ENCODE data around the gene KCNH1.

The KCNH1 gene

GRCh38 chr1:210631399-210631798 lies 502.5 kb downstream of the KCNH1 start:
- Histone ChIP-seq H3K4me2 (ENCODE audit: low read length) (no peak overlapping the region), H3K9ac (ENCODE audit: low read length) (no peak overlapping the region), H3K27ac (ENCODE audit: low read depth, low read length) (no peak overlapping the region), H3K79me1 (ENCODE audit: low read length) (no peaks in the 10 kb centered on the region), H3K23ac (ENCODE audit: low read length) (no peak overlapping the region), H2BK15ac (replicated peaks; ENCODE audit: low read depth) (no peak overlapping the region), H2AK5ac (ENCODE audit: low read length) (no peak overlapping the region), H3K27me3 (ENCODE audit: insufficient read depth, low read length, poor library complexity) (no peaks in the 10 kb centered on the region), H3K4me3 (ENCODE audit: low read length) (no peak overlapping the region), H3K4me1 (ENCODE audit: control insufficient read depth, low read depth, low read length) (no peaks in the 10 kb centered on the region), H3K36me3 (ENCODE audit: control insufficient read depth, insufficient read depth, low read length) (no peaks in the 10 kb centered on the region), H3K18ac (ENCODE audit: low read length) (no peak overlapping the region), H4K5ac (ENCODE audit: low read length) (no peak overlapping the region), H3K56ac (ENCODE audit: low read length) (no peak overlapping the region), H2BK5ac (ENCODE audit: low read length) (no peak overlapping the region), H3K4ac (ENCODE audit: low read depth, low read length) (no peak overlapping the region), H4K8ac (ENCODE audit: low read depth, low read length) (no peak overlapping the region), H2BK120ac (ENCODE audit: low read depth, low read length) (no peak overlapping the region), H3K79me2 (ENCODE audit: control insufficient read depth, insufficient read depth, low read length) (no peaks in the 10 kb centered on the region)
- WGBS (ENCODE audit: extremely low coverage, insufficient coverage, low lambda C conversion rate), result no CpG with 5 or more reads among the region's 3 CpGs
- no peak for DNase-seq

- H3K79me2 ChIP-seq (ENCODE audit: control insufficient read depth, insufficient read depth, low read length), result no peaks in the 10 kb centered on the region
- H2BK5ac ChIP-seq (ENCODE audit: low read length), result no peak overlapping the region
- DNase-seq, result no peak
- no peak overlapping the region for H2BK15ac ChIP-seq (replicated peaks; ENCODE audit: low read depth)
- H2AK5ac ChIP-seq (ENCODE audit: low read length), result no peak overlapping the region
- no peak overlapping the region for H3K4me3 ChIP-seq (ENCODE audit: low read length)
- no peaks in the 10 kb centered on the region for H3K36me3 ChIP-seq (ENCODE audit: control insufficient read depth, insufficient read depth, low read length)
- H3K79me1 ChIP-seq (ENCODE audit: low read length), result no peaks in the 10 kb centered on the region
- no peak overlapping the region for H3K9ac ChIP-seq (ENCODE audit: low read length)
- no peak overlapping the region for H3K18ac ChIP-seq (ENCODE audit: low read length)
- H3K4me1 ChIP-seq (ENCODE audit: control insufficient read depth, low read depth, low read length), result no peaks in the 10 kb centered on the region
- H3K27ac ChIP-seq (ENCODE audit: low read depth, low read length), result no peak overlapping the region
- no peak overlapping the region for H2BK120ac ChIP-seq (ENCODE audit: low read depth, low read length)
- no CpG with 5 or more reads among the region's 2 CpGs for WGBS (ENCODE audit: extremely low coverage, insufficient coverage, low lambda C conversion rate)
- no peak overlapping the region for H3K4me2 ChIP-seq (ENCODE audit: low read length)
- no peak overlapping the region for H4K8ac ChIP-seq (ENCODE audit: low read depth, low read length)
- no peak overlapping the region for H3K4ac ChIP-seq (ENCODE audit: low read depth, low read length)
- H3K27me3 ChIP-seq (ENCODE audit: insufficient read depth, low read length, poor library complexity), result no peaks in the 10 kb centered on the region
- no peak overlapping the region for H3K56ac ChIP-seq (ENCODE audit: low read length)
- no peak overlapping the region for H4K5ac ChIP-seq (ENCODE audit: low read length)
- no peak overlapping the region for H3K23ac ChIP-seq (ENCODE audit: low read length)
Observed at GRCh38 chr1:210629276-210629675, 504.7 kb downstream of the KCNH1 start.

GRCh38 chr1:210627755-210628154 lies 506.2 kb downstream of the KCNH1 start:
- H3K36me3 ChIP-seq (ENCODE audit: control insufficient read depth, insufficient read depth, low read length), result no peaks in the 10 kb centered on the region
- H3K4me3 ChIP-seq (ENCODE audit: low read length), result no peak overlapping the region
- H4K5ac ChIP-seq (ENCODE audit: low read length), result no peak overlapping the region
- H3K27me3 ChIP-seq (ENCODE audit: insufficient read depth, low read length, poor library complexity), result no peaks in the 10 kb centered on the region
- no peak overlapping the region for H3K9ac ChIP-seq (ENCODE audit: low read length)
- no peaks in the 10 kb centered on the region for H3K79me2 ChIP-seq (ENCODE audit: control insufficient read depth, insufficient read depth, low read length)
- no peak overlapping the region for H3K23ac ChIP-seq (ENCODE audit: low read length)
- no peak overlapping the region for H2AK5ac ChIP-seq (ENCODE audit: low read length)
- H3K4me2 ChIP-seq (ENCODE audit: low read length), result no peak overlapping the region
- H3K56ac ChIP-seq (ENCODE audit: low read length), result no peak overlapping the region
- H2BK5ac ChIP-seq (ENCODE audit: low read length), result no peak overlapping the region
- no peak overlapping the region for H3K27ac ChIP-seq (ENCODE audit: low read depth, low read length)
- no peak for DNase-seq
- no peak overlapping the region for H4K8ac ChIP-seq (ENCODE audit: low read depth, low read length)
- no peak overlapping the region for H2BK15ac ChIP-seq (replicated peaks; ENCODE audit: low read depth)
- no peak overlapping the region for H2BK120ac ChIP-seq (ENCODE audit: low read depth, low read length)
- H3K79me1 ChIP-seq (ENCODE audit: low read length), result no peaks in the 10 kb centered on the region
- no peak overlapping the region for H3K4ac ChIP-seq (ENCODE audit: low read depth, low read length)
- H3K18ac ChIP-seq (ENCODE audit: low read length), result no peak overlapping the region
- H3K4me1 ChIP-seq (ENCODE audit: control insufficient read depth, low read depth, low read length), result no peaks in the 10 kb centered on the region

Data from mesendoderm (in vitro differentiated cells).